H4 (cell line): ENCODE data around the gene ACTA1. TPM values are rescaled to one million over a fixed set of nuclear protein-coding genes. Genes with fewer than 3 reads are reported as not detected.
"Not testable (repeated sequence)": the region's sequence is repeated elsewhere in the genome, so short reads cannot be mapped to it uniquely, and the experiment has no call there.

ENCODE experiments used
- DNase-seq: peaks from one replicate; pipeline ENCODE4 v3.0.0-alpha.2; 2015; ENCODE audit warnings: low spot score
- total RNA-seq: library from RNA; depleted of rRNA; stranded (reverse); fragments of >200 nt; shearing (Covaris generic); gene quantifications from 2 replicates; pipeline ENCODE4 v1.2.3, GENCODE V29; 2014

Gene ACTA1
- total RNA-seq, 1 experiment from 2014 or later: not detected

- DNase-seq: no peak
Observed at GRCh38 chr1:229409616-229410369, 24.1 kb downstream of the ACTA1 start.

GRCh38 chr1:229408458-229409037 is 25.3 kb downstream of the ACTA1 start:
- DNase-seq: no peak

GRCh38 chr1:229407206-229408026 is 26.5 kb downstream of the ACTA1 start:
- no peak for DNase-seq

GRCh38 chr1:229406798-229407197 is 27.1 kb downstream of the ACTA1 start:
- DNase-seq: no peak

GRCh38 chr1:229403573-229403972 is 30.3 kb downstream of the ACTA1 start:
- DNase-seq: no peak

GRCh38 chr1:229402993-229403392 is 30.9 kb downstream of the ACTA1 start:
- DNase-seq: no peak

GRCh38 chr1:229402329-229402728 is 31.6 kb downstream of the ACTA1 start:
- DNase-seq: not testable (repeated sequence)

- DNase-seq: no peak
Observed at GRCh38 chr1:229397762-229398161, 36.1 kb downstream of the ACTA1 start.

GRCh38 chr1:229396585-229397206 is 37.2 kb downstream of the ACTA1 start:
- DNase-seq: no peak

GRCh38 chr1:229394517-229394916 is 39.4 kb downstream of the ACTA1 start:
- not testable (repeated sequence) for DNase-seq

- no peak for DNase-seq
Observed at GRCh38 chr1:229392936-229393335, 41.0 kb downstream of the ACTA1 start.

GRCh38 chr1:229390130-229390529 is 43.8 kb downstream of the ACTA1 start:
- DNase-seq: no peak

- DNase-seq: peak; percentile 18
Observed at GRCh38 chr1:229388897-229389580, 44.9 kb downstream of the ACTA1 start.

GRCh38 chr1:229385853-229386456 is 47.9 kb downstream of the ACTA1 start:
- no peak for DNase-seq

- no peak for DNase-seq
Observed at GRCh38 chr1:229384822-229385221, 49.1 kb downstream of the ACTA1 start.

- DNase-seq: no peak
Observed at GRCh38 chr1:229383961-229384360, 49.9 kb downstream of the ACTA1 start.

- no peak for DNase-seq
Observed at GRCh38 chr1:229383188-229383587, 50.7 kb downstream of the ACTA1 start.
